ENCODE results near the gene KCNMB1. TPM values are rescaled to one million over a fixed set of nuclear protein-coding genes. Genes with fewer than 3 reads are reported as not detected.

Gene KCNMB1
- total RNA-seq, 1 donor from 2014 or later: 0.29 TPM

- H3K36me3 Mint-ChIP-seq (ENCODE audit: unreplicated experiment): no peaks in the 10 kb centered on the region
- peaks cover 37% of the 10 kb centered on the region for H3K4me1 Mint-ChIP-seq (ENCODE audit: low read depth, unreplicated experiment)
- peaks cover 2% of the 10 kb centered on the region for H3K9me3 Mint-ChIP-seq (ENCODE audit: unreplicated experiment)
- no peak for TF ChIP-seq CTCF (IDR thresholded peaks at IDR 0.05; ENCODE audit: partially characterized antibody, unreplicated experiment)
- peak; percentile 28 for DNase-seq
- peak overlapping the region; percentile 19 for H3K4me3 Mint-ChIP-seq (ENCODE audit: unreplicated experiment)
- H3K27me3 Mint-ChIP-seq (ENCODE audit: unreplicated experiment): peaks cover 11% of the 10 kb centered on the region
- H3K27ac Mint-ChIP-seq (ENCODE audit: unreplicated experiment): no peak overlapping the region
Observed at GRCh38 chr5:170353011-170353761, 36.0 kb downstream of the KCNMB1 start.

- peaks cover 12% of the 10 kb centered on the region for H3K4me1 Mint-ChIP-seq (ENCODE audit: low read depth, unreplicated experiment)
- peaks cover 3% of the 10 kb centered on the region for H3K9me3 Mint-ChIP-seq (ENCODE audit: unreplicated experiment)
- DNase-seq: no peak
- no peak for TF ChIP-seq CTCF (IDR thresholded peaks at IDR 0.05; ENCODE audit: partially characterized antibody, unreplicated experiment)
- no peak overlapping the region for H3K27ac Mint-ChIP-seq (ENCODE audit: unreplicated experiment)
- H3K4me3 Mint-ChIP-seq (ENCODE audit: unreplicated experiment): no peak overlapping the region
- peaks cover 6% of the 10 kb centered on the region for H3K27me3 Mint-ChIP-seq (ENCODE audit: unreplicated experiment)
- peaks cover 5% of the 10 kb centered on the region for H3K36me3 Mint-ChIP-seq (ENCODE audit: unreplicated experiment)
Observed at GRCh38 chr5:170348137-170348633, 41.0 kb downstream of the KCNMB1 start.

GRCh38 chr5:170347022-170347567 lies 42.1 kb downstream of the KCNMB1 start:
- H3K36me3 Mint-ChIP-seq (ENCODE audit: unreplicated experiment): peaks cover 5% of the 10 kb centered on the region
- H3K27me3 Mint-ChIP-seq (ENCODE audit: unreplicated experiment): peaks cover 6% of the 10 kb centered on the region
- TF ChIP-seq CTCF (IDR thresholded peaks at IDR 0.05; ENCODE audit: partially characterized antibody, unreplicated experiment): no peak
- no peak for DNase-seq
- peaks cover 9% of the 10 kb centered on the region for H3K4me1 Mint-ChIP-seq (ENCODE audit: low read depth, unreplicated experiment)
- H3K27ac Mint-ChIP-seq (ENCODE audit: unreplicated experiment): no peak overlapping the region
- H3K4me3 Mint-ChIP-seq (ENCODE audit: unreplicated experiment): no peak overlapping the region
- peaks cover 1% of the 10 kb centered on the region for H3K9me3 Mint-ChIP-seq (ENCODE audit: unreplicated experiment)

GRCh38 chr5:170345971-170346370 lies 43.2 kb downstream of the KCNMB1 start:
- Mint-ChIP-seq H3K27me3 (ENCODE audit: unreplicated experiment) (peaks cover 6% of the 10 kb centered on the region), H3K4me3 (ENCODE audit: unreplicated experiment) (no peak overlapping the region), H3K4me1 (ENCODE audit: low read depth, unreplicated experiment) (peaks cover 9% of the 10 kb centered on the region), H3K9me3 (ENCODE audit: unreplicated experiment) (peaks cover 4% of the 10 kb centered on the region), H3K36me3 (ENCODE audit: unreplicated experiment) (peaks cover 5% of the 10 kb centered on the region), H3K27ac (ENCODE audit: unreplicated experiment) (no peak overlapping the region)
- DNase-seq: no peak
- TF ChIP-seq CTCF (IDR thresholded peaks at IDR 0.05; ENCODE audit: partially characterized antibody, unreplicated experiment): no peak

GRCh38 chr5:170343177-170343576 lies 46.0 kb downstream of the KCNMB1 start:
- peaks cover 4% of the 10 kb centered on the region for H3K9me3 Mint-ChIP-seq (ENCODE audit: unreplicated experiment)
- H3K36me3 Mint-ChIP-seq (ENCODE audit: unreplicated experiment): peaks cover 5% of the 10 kb centered on the region
- H3K27ac Mint-ChIP-seq (ENCODE audit: unreplicated experiment): no peak overlapping the region
- no peaks in the 10 kb centered on the region for H3K27me3 Mint-ChIP-seq (ENCODE audit: unreplicated experiment)
- DNase-seq: no peak
- TF ChIP-seq CTCF (IDR thresholded peaks at IDR 0.05; ENCODE audit: partially characterized antibody, unreplicated experiment): no peak
- H3K4me3 Mint-ChIP-seq (ENCODE audit: unreplicated experiment): no peak overlapping the region
- peaks cover 2% of the 10 kb centered on the region for H3K4me1 Mint-ChIP-seq (ENCODE audit: low read depth, unreplicated experiment)

All from glutamatergic neuron (in vitro differentiated cells).